HFFc6 (cell line): ENCODE data around the gene ANKRD11. TPM values are rescaled to one million over a fixed set of nuclear protein-coding genes. Genes with fewer than 3 reads are reported as not detected.
"Not testable (repeated sequence)": the region's sequence is repeated elsewhere in the genome, so short reads cannot be mapped to it uniquely, and the experiment has no call there.

ENCODE experiments used
- DNase-seq: peaks from one replicate; pipeline ENCODE4 v3.0.0-alpha.2; 2018
- H3K27ac Mint-ChIP-seq: 2 replicates; pipeline ENCODE4 v1.8.0; 2020; ENCODE audit warnings: mild to moderate bottlenecking, mixed read lengths
- H3K27me3 Mint-ChIP-seq: 2 replicates; pipeline ENCODE4 v1.8.0; 2021; ENCODE audit warnings: mild to moderate bottlenecking, moderate library complexity, mixed read lengths; ENCODE audit not compliant: insufficient read depth
- H3K36me3 Mint-ChIP-seq: 2 replicates; pipeline ENCODE4 v1.8.0; 2021; ENCODE audit warnings: low read depth, mixed read lengths
- H3K4me1 Mint-ChIP-seq: 2 replicates; pipeline ENCODE4 v1.8.0; 2020; ENCODE audit warnings: low read depth, mixed read lengths
- H3K4me3 Mint-ChIP-seq: 2 replicates; pipeline ENCODE4 v1.8.0; 2020; ENCODE audit warnings: mild to moderate bottlenecking, moderate library complexity, mixed read lengths
- H3K9me3 Mint-ChIP-seq: 2 replicates; pipeline ENCODE4 v1.8.0; 2020; ENCODE audit warnings: mild to moderate bottlenecking, mixed read lengths
- CTCF ChIP-seq: fragments of 200-600 bp; sonication (generic); IDR thresholded peaks from 2 replicates; pipeline ENCODE4 v1.5.0; 2021; ENCODE audit warnings: antibody characterized with exemption, mild to moderate bottlenecking
- total RNA-seq, 6 experiments: library from RNA; stranded (reverse); fragmentation: NEBNext Ultra II Directional; extraction: Animal tissue kit (Norgen Biotek cat#: 25700); gene quantifications; 2 replicates in 1 of 6; 3 replicates in 5 of 6; pipeline ENCODE4 v1.2.3, GENCODE V29; 2021

The ANKRD11 gene
- total RNA-seq, 6 experiments from 2014 or later, result 110 to 120 (median 116) TPM

- no peak for DNase-seq
- H3K36me3 Mint-ChIP-seq, result peaks cover 13% of the 10 kb centered on the region
- no peak for TF ChIP-seq CTCF
- no peaks in the 10 kb centered on the region for H3K9me3 Mint-ChIP-seq
- H3K4me3 Mint-ChIP-seq, result no peak overlapping the region
- H3K27me3 Mint-ChIP-seq, result peaks cover 5% of the 10 kb centered on the region
- peak overlapping the region; percentile 81 for H3K27ac Mint-ChIP-seq
- peaks cover 70% of the 10 kb centered on the region for H3K4me1 Mint-ChIP-seq
Measured at GRCh38 chr16:89472711-89473075, 17.7 kb downstream of the ANKRD11 start.

GRCh38 chr16:89467382-89467781 is 23.0 kb downstream of the ANKRD11 start:
- Mint-ChIP-seq H3K36me3 (peaks cover 5% of the 10 kb centered on the region; the same call in 1 of the 2 replicates), H3K9me3 (no peaks in the 10 kb centered on the region), H3K27me3 (no peaks in the 10 kb centered on the region), H3K4me1 (peaks cover 44% of the 10 kb centered on the region), H3K27ac (no peak overlapping the region), H3K4me3 (no peak overlapping the region)
- no peak for TF ChIP-seq CTCF
- no peak for DNase-seq

- H3K27me3 Mint-ChIP-seq, result no peaks in the 10 kb centered on the region
- H3K36me3 Mint-ChIP-seq, result peaks cover 5% of the 10 kb centered on the region; the same call in 1 of the 2 replicates
Measured at GRCh38 chr16:89466920-89467319, 23.4 kb downstream of the ANKRD11 start.

GRCh38 chr16:89463312-89463711 is 27.0 kb downstream of the ANKRD11 start:
- not testable (repeated sequence) for H3K9me3 Mint-ChIP-seq, H3K4me3 Mint-ChIP-seq, DNase-seq, H3K27me3 Mint-ChIP-seq, H3K27ac Mint-ChIP-seq
- Mint-ChIP-seq H3K4me1 (peaks cover 39% of the 10 kb centered on the region), H3K36me3 (peaks cover 20% of the 10 kb centered on the region)

More at GRCh38 chr16:89466920-89467319, 23.4 kb downstream of the ANKRD11 start:
- no peak for DNase-seq
- no peak for TF ChIP-seq CTCF
- no peaks in the 10 kb centered on the region for H3K9me3 Mint-ChIP-seq
- peaks cover 39% of the 10 kb centered on the region for H3K4me1 Mint-ChIP-seq
- H3K4me3 Mint-ChIP-seq, result no peak overlapping the region
- no peak overlapping the region for H3K27ac Mint-ChIP-seq

- H3K27ac Mint-ChIP-seq, H3K9me3 Mint-ChIP-seq, DNase-seq, H3K4me3 Mint-ChIP-seq, H3K27me3 Mint-ChIP-seq: not testable (repeated sequence)
- H3K4me1 Mint-ChIP-seq, result peaks cover 44% of the 10 kb centered on the region
- peaks cover 21% of the 10 kb centered on the region for H3K36me3 Mint-ChIP-seq
Measured at GRCh38 chr16:89462639-89463038, 27.7 kb downstream of the ANKRD11 start.

GRCh38 chr16:89461890-89462289 is 28.5 kb downstream of the ANKRD11 start:
- Mint-ChIP-seq H3K36me3 (peaks cover 21% of the 10 kb centered on the region), H3K4me1 (peaks cover 46% of the 10 kb centered on the region)
- not testable (repeated sequence) for DNase-seq, H3K4me3 Mint-ChIP-seq, H3K27me3 Mint-ChIP-seq, H3K27ac Mint-ChIP-seq, H3K9me3 Mint-ChIP-seq

GRCh38 chr16:89460556-89460955 is 29.8 kb downstream of the ANKRD11 start:
- H3K4me1 Mint-ChIP-seq, result peaks cover 47% of the 10 kb centered on the region
- TF ChIP-seq CTCF, result peak; percentile 25; the same call in 1 of the 2 replicates
- no peak overlapping the region for H3K4me3 Mint-ChIP-seq
- H3K27ac Mint-ChIP-seq, result peak overlapping the region; percentile 30; the same call in 1 of the 2 replicates
- peaks cover 27% of the 10 kb centered on the region for H3K36me3 Mint-ChIP-seq
- H3K9me3 Mint-ChIP-seq, result no peaks in the 10 kb centered on the region
- H3K27me3 Mint-ChIP-seq, result no peaks in the 10 kb centered on the region; the same call in 1 of the 2 replicates
- no peak for DNase-seq
